Cardiac fibroblast (primary cell): Measurements from ENCODE around the gene PHLDB2.

ENCODE experiments used
- DNase-seq, 2 donors: peaks; one replicate each; pipeline versions ENCODE4 v3.0.0 to v3.0.0-alpha.2; 2010; ENCODE audit warnings: low read depth in 2 of 2
- H3K4me3 ChIP-seq, 2 donors: replicated peaks in 1 of 2; 1 replicate in 1 of 2; 2 replicates in 1 of 2; pipeline ENCODE4 v1.5.1; 2011; ENCODE audit warnings: low read depth in 2 of 2, low read length in 2 of 2, mild to moderate bottlenecking in 2 of 2, moderate library complexity in 1 of 2
- CTCF ChIP-seq: IDR thresholded peaks from one replicate; pipeline ENCODE4 v1.5.1; 2011; ENCODE audit warnings: low read depth, mild to moderate bottlenecking, low read length, inconsistent platforms

Gene PHLDB2

DNA sequence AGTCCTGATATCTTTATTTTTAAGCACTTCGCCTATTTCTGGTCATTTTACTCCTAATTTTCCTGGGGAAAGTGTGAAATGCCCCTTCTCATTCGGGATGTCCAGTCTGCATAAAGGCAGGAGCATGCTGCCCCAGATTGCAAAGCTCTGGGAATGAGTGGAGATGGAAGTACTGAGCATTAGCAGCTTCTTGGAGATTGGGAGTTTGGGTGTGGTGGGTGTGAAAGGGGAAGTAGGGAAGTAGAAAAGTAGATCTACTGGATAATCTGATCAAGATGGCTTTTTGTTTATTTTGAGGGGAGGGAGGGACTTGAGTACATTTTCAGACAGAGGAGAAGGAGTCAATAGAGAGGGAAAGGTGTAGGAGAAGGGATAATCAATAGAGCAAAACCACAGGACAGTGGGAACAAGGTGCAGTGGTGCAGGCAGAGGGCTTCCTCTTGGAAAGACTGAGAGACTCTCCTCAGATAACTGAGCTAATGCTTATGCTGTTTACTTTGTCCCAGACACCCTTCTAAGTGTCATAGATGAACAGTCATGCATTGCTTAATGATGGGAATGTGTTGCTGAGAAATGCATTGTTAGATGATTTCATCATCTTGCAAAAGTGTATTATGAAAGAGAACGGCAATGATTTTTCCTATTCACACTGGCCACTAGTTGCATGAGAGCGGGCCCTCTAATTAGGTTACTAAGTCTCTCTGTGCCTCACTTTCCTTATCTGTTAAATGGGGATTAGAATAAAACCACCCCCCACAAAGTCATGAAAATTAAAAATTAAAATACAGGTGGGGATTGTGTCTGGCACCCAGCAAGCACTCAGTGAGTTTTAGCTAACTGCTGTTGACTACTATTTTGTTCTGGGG lies 45.5 kb downstream of the PHLDB2 start:
- TF ChIP-seq CTCF: peak; percentile 31
- peak; percentile 94 to 97 for DNase-seq
- no peak overlapping the region for H3K4me3 ChIP-seq

- DNase-seq: no peak
- no peak overlapping the region for H3K4me3 ChIP-seq
- TF ChIP-seq CTCF: no peak
Observed at GRCh38 chr3:111906656-111907055, 47.6 kb downstream of the PHLDB2 start.

GRCh38 chr3:111907151-111907550 lies 48.1 kb downstream of the PHLDB2 start:
- TF ChIP-seq CTCF: no peak
- DNase-seq: no peak
- H3K4me3 ChIP-seq: no peak overlapping the region

DNA sequence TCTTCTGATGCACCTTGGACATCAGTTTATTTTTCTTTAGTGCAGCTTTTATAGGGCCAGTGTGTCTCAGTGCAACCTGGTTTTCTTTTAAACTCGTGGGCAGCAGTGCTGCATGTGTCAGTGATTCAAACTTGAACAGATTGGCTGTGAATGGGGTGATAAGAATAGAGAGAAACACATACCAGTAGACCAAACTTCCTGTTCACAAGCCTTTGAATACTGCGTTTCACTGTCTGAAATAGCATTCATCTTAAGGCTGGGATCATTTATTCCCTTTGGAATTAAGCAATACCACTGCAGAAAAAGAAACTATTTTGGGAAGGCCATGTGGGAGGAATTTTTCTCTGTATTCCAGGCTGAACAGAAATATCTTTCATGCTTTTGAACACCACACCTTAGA lies 51.7 kb downstream of the PHLDB2 start:
- no peak overlapping the region for H3K4me3 ChIP-seq
- peak; percentile 80 to 90 for DNase-seq
- TF ChIP-seq CTCF: no peak

GRCh38 chr3:111911446-111911845 lies 52.4 kb downstream of the PHLDB2 start:
- H3K4me3 ChIP-seq: no peak overlapping the region
- no peak for TF ChIP-seq CTCF
- DNase-seq: no peak

GRCh38 chr3:111913163-111913763 lies 54.2 kb downstream of the PHLDB2 start:
- no peak for DNase-seq
- TF ChIP-seq CTCF: no peak
- no peak overlapping the region for H3K4me3 ChIP-seq
